ENCODE data around the gene RPL37A.

RPL37A gene

DNA sequence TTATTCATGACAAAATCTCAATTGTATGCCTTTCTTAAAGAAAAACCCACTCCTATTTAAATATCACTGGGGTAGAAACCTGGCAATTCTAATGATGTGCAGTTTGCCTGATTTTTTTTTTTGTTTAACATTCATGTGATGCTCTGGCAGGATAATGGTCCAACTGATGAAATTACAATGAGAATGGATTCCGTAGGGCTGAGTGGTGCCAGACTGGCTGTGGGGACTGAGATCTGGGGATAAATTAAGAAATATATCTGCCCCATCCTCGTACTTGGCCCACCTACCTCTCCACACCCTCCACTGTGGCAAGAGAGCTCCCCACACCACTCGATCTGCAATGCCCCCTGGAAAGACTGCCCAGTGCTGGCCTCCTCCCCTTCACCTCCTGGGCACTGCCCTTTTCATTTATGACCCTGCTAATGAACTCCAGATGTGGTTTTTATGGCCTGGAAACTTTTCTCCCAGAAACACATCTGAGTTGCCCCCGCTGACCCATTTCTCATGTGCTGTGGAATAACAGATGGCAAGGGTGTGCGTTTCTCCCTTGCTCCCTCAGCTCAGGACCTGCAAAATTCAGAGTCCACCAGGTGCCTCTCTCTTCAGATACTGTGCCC is 33.0 kb upstream of the RPL37A start:
- no peak for DNase-seq (ENCODE audit: low read depth)
- TF ChIP-seq, protein P1, sequence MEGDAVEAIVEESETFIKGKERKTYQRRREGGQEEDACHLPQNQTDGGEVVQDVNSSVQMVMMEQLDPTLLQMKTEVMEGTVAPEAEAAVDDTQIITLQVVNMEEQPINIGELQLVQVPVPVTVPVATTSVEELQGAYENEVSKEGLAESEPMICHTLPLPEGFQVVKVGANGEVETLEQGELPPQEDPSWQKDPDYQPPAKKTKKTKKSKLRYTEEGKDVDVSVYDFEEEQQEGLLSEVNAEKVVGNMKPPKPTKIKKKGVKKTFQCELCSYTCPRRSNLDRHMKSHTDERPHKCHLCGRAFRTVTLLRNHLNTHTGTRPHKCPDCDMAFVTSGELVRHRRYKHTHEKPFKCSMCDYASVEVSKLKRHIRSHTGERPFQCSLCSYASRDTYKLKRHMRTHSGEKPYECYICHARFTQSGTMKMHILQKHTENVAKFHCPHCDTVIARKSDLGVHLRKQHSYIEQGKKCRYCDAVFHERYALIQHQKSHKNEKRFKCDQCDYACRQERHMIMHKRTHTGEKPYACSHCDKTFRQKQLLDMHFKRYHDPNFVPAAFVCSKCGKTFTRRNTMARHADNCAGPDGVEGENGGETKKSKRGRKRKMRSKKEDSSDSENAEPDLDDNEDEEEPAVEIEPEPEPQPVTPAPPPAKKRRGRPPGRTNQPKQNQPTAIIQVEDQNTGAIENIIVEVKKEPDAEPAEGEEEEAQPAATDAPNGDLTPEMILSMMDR (IDR thresholded peaks at IDR 0.05; ENCODE audit: insufficient read depth, low read depth, low read length, missing control alignments), result no peak
- H3K4me3 ChIP-seq (ENCODE audit: low read length), result no peak overlapping the region

DNA sequence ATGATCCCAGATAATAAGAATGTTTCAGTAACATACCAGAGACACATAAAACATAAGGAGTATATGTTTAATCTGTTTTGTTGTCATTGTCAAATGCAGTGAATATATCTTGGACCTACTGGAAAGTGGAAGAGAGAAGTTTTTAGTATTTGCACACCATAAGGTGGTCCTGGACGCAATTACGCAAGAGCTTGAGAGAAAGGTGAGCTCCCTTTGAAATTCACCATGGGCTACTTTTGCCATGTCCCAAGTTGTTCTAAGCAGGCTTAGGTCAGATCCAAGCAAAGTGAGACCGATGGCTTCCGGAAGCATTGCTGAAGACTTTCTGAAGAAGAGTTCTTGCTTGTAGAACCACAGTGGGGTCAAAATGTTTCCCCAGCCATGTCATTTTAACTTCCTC is 30.8 kb upstream of the RPL37A start:
- no peak overlapping the region for H3K4me3 ChIP-seq (ENCODE audit: low read length)
- TF ChIP-seq, protein P1 (IDR thresholded peaks at IDR 0.05; ENCODE audit: insufficient read depth, low read depth, low read length, missing control alignments), result no peak
- DNase-seq (ENCODE audit: low read depth), result no peak

DNA sequence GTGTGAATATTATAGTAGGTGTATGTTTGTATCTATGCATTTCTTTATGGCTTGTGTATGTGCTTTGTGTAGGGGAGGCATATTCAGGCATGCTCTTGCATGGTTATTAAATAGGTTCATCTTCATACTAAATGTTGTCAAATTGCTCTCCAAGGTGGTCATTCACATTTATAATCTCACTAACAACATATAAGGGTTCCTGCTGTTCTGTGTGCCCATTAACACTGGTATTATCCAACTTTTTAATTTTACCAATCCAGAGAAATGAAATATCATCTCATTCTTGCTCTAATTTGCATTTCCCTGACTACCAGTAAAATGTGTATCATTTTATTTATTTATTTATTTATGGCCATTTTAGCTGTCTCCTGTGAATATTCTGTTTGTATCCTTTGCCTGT is 29.0 kb upstream of the RPL37A start:
- H3K4me3 ChIP-seq (ENCODE audit: low read length), result no peak overlapping the region
- no peak for DNase-seq (ENCODE audit: low read depth)
- TF ChIP-seq, protein P1 (IDR thresholded peaks at IDR 0.05; ENCODE audit: insufficient read depth, low read depth, low read length, missing control alignments), result no peak

DNA sequence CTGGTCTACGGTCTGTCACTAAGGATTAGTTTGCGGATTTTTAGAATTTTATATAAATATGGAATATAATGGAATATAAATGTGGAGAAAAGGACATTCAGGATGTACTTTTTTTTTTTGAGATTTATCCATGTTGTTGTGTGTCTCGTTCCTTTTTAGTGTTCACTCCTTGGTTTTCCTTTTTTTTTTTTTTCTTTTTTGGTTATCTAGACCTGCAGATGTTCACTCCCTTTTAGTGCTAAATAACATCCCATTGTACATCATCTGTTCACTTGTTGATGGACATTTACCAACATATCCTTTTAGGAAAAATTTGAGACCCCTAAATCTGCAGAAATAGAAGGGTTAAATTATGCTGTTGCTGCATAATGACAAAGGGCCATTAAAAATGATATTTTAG is 25.5 kb upstream of the RPL37A start:
- H3K4me3 ChIP-seq (ENCODE audit: low read length), result no peak overlapping the region
- no peak for DNase-seq (ENCODE audit: low read depth)
- TF ChIP-seq, protein P1 (IDR thresholded peaks at IDR 0.05; ENCODE audit: insufficient read depth, low read depth, low read length, missing control alignments), result no peak

DNA sequence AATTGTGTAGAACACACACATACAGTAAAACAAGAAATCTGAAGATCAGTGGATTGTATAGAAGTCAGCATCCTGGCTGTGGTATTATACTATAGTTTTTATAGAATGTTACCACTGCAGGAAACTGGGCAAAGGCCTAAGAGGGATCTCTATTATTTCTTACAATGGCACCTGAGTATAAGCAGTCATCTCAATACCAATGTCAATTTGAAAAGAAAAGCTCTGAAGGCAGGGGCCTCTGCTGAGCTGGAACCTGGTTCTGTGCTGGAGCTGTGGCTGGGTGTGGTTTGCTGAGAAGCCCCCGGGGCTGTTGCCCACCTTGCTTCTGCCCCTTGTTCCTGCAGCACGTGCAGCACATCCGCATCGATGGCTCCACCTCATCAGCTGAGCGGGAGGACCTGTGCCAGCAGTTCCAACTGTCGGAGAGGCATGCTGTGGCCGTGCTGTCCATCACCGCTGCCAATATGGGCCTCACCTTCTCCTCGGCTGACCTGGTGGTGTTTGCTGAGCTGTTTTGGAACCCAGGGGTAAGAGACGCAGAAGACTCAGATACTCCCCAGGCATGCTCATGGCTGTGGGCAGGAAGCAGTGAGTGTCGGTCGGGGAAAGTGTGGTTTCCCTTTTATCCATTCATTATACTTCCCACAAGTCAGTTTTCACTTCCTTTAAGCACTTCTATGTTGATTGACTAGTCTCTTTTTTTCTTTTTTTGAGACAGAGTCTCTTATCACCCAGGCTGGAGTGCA is 23.5 kb upstream of the RPL37A start:
- H3K4me3 ChIP-seq (ENCODE audit: low read length), result no peak overlapping the region
- TF ChIP-seq, protein P1 (IDR thresholded peaks at IDR 0.05; ENCODE audit: insufficient read depth, low read depth, low read length, missing control alignments), result no peak
- DNase-seq (ENCODE audit: low read depth), result no peak

DNA sequence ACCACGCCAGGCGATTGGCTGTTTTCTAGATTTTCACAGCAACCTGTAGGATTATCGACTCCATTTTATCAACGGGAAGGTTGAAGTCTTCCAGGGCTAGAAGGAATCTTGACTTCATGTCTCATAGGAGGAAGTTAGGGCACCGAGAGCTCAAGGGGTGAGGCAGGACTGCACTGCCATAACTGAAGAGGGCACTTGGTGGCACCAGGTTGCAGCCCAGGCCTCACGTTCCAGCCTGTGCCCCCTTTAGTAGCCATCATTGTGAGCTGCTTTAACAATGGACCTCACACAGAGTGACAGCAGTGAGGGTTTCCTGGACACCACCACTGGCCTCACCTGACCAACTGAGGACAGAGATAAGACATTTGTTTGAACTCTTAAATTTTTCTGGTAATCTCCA is 22.9 kb upstream of the RPL37A start:
- H3K4me3 ChIP-seq (ENCODE audit: low read length), result no peak overlapping the region
- no peak for DNase-seq (ENCODE audit: low read depth)
- TF ChIP-seq, protein P1 (IDR thresholded peaks at IDR 0.05; ENCODE audit: insufficient read depth, low read depth, low read length, missing control alignments), result no peak
